Endothelial cell of umbilical vein (primary cell): ENCODE measurements around the gene SLC22A3.

Experiments used
- EZH2 ChIP-seq: IDR thresholded peaks from 2 replicates; pipeline ENCODE4 v1.6.1; 2012; ENCODE audit warnings: borderline replicate concordance, low read depth, mild to moderate bottlenecking, moderate library complexity, low read length, inconsistent platforms; ENCODE audit not compliant: severe bottlenecking
- FOS ChIP-seq: IDR thresholded peaks from 2 replicates; pipeline ENCODE4 v1.6.1; 2011; ENCODE audit warnings: mild to moderate bottlenecking, low read length, moderate library complexity, borderline replicate concordance; ENCODE audit not compliant: insufficient read depth
- JUN ChIP-seq: IDR thresholded peaks from 2 replicates; pipeline ENCODE4 v1.6.1; 2011; ENCODE audit warnings: borderline replicate concordance, low read depth; ENCODE audit not compliant: insufficient read length, insufficient read depth
- MYC ChIP-seq: IDR thresholded peaks from one replicate; pipeline ENCODE4 v1.6.1; 2011; ENCODE audit warnings: mild to moderate bottlenecking, low read depth, low read length
- POLR2A ChIP-seq: IDR thresholded peaks from 2 replicates; pipeline ENCODE4 v1.6.1; 2012; ENCODE audit warnings: low read depth, mild to moderate bottlenecking, control low read depth, low read length
- POLR2AphosphoS5 ChIP-seq: IDR thresholded peaks from 2 replicates; pipeline ENCODE4 v1.6.1; 2012; ENCODE audit warnings: low read depth, mild to moderate bottlenecking, control low read depth, low read length, moderate library complexity; ENCODE audit not compliant: insufficient read depth
- TF ChIP-seq, protein P1 (sequence below), 2 donors: IDR thresholded peaks; 1 replicate in 1 of 2; 2 replicates in 1 of 2; pipeline ENCODE4 v1.5.1; 2011; ENCODE audit warnings: low read length in 2 of 2, mild to moderate bottlenecking in 2 of 2, moderate library complexity in 2 of 2, control low read depth in 1 of 2, inconsistent platforms in 1 of 2, low read depth in 1 of 2; ENCODE audit not compliant: insufficient read depth in 1 of 2; ENCODE audit errors: extremely low read depth in 1 of 2
- TF ChIP-seq, protein P2 (sequence below): IDR thresholded peaks from 2 replicates; pipeline ENCODE4 v1.6.1; 2011; ENCODE audit not compliant: insufficient read depth, insufficient read length

DNA sequence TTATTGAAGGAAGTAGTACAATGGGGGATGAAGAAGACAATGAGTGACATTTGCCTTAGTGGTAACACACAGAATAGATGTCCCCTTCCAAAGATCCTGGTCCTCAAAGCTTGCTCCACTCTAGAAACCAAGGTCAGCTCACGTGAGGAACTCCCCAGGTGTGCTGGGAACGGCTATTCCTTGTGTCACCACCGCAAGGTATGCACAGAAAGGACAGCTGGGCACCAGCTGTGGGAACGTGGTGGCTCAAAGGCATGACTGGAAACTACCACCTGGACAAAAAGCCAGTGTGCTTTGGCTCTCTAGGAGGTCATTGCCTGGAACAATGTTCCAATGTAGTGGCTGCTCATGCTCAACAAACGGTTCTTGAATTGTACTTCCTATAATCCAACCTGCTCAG lies 94.0 kb downstream of the SLC22A3 start:
- TF ChIP-seq POLR2A (no peak), POLR2AphosphoS5 (no peak), EZH2 (no peak), FOS (no peak), JUN (no peak), MYC (no peak)
- TF ChIP-seq, protein P1, sequence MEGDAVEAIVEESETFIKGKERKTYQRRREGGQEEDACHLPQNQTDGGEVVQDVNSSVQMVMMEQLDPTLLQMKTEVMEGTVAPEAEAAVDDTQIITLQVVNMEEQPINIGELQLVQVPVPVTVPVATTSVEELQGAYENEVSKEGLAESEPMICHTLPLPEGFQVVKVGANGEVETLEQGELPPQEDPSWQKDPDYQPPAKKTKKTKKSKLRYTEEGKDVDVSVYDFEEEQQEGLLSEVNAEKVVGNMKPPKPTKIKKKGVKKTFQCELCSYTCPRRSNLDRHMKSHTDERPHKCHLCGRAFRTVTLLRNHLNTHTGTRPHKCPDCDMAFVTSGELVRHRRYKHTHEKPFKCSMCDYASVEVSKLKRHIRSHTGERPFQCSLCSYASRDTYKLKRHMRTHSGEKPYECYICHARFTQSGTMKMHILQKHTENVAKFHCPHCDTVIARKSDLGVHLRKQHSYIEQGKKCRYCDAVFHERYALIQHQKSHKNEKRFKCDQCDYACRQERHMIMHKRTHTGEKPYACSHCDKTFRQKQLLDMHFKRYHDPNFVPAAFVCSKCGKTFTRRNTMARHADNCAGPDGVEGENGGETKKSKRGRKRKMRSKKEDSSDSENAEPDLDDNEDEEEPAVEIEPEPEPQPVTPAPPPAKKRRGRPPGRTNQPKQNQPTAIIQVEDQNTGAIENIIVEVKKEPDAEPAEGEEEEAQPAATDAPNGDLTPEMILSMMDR (IDR thresholded peaks at IDR 0.05; ENCODE audit: extremely low read depth in 1 of 2, insufficient read depth in 1 of 2, low read depth in 1 of 2, low read length in 2 of 2) = no peak
- TF ChIP-seq, protein P2, sequence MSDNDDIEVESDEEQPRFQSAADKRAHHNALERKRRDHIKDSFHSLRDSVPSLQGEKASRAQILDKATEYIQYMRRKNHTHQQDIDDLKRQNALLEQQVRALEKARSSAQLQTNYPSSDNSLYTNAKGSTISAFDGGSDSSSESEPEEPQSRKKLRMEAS = no peak
